ENCODE measurements around the gene SF3A2.

DNA sequence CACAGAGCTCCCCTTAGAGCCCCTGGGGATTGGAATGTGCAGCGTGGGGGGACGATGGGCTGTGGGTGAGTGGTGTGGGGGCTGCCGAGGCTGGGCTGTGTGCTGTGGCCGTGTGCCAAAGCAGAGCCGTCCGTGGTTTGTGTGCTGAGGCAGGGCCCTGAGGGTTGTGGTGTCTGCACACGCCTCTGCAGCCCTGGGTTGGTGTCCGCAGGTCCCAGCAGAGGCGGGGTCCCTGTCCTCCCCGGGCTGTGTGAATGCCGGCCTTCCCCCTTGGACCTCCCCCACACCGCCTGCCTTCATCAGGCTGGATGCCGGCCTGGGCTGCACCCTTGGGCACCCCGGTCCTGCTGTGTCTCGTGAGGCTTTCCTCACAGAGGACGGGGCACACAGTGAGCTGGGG, 46.7 kb upstream of the SF3A2 start:
- TF ChIP-seq, protein P1, sequence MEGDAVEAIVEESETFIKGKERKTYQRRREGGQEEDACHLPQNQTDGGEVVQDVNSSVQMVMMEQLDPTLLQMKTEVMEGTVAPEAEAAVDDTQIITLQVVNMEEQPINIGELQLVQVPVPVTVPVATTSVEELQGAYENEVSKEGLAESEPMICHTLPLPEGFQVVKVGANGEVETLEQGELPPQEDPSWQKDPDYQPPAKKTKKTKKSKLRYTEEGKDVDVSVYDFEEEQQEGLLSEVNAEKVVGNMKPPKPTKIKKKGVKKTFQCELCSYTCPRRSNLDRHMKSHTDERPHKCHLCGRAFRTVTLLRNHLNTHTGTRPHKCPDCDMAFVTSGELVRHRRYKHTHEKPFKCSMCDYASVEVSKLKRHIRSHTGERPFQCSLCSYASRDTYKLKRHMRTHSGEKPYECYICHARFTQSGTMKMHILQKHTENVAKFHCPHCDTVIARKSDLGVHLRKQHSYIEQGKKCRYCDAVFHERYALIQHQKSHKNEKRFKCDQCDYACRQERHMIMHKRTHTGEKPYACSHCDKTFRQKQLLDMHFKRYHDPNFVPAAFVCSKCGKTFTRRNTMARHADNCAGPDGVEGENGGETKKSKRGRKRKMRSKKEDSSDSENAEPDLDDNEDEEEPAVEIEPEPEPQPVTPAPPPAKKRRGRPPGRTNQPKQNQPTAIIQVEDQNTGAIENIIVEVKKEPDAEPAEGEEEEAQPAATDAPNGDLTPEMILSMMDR (IDR thresholded peaks at IDR 0.05) = no peak
- no peak for TF ChIP-seq ZFX (IDR thresholded peaks at IDR 0.05; ENCODE audit: borderline replicate concordance)
